GM18505 (cell line): ENCODE results near the gene CARD9.

ENCODE experiments used
- ATAC-seq: cut with Tn5 transposase; IDR thresholded peaks from one replicate; pipeline ENCODE4 v1.9.1; 2021; ENCODE audit not compliant: unreplicated experiment
- POLR2A ChIP-seq: IDR thresholded peaks from 4 replicates; pipeline ENCODE4 v1.6.1; 2011; ENCODE audit warnings: borderline replicate concordance; ENCODE audit not compliant: insufficient read depth, insufficient read length; ENCODE audit errors: extremely low read depth

Gene CARD9

DNA sequence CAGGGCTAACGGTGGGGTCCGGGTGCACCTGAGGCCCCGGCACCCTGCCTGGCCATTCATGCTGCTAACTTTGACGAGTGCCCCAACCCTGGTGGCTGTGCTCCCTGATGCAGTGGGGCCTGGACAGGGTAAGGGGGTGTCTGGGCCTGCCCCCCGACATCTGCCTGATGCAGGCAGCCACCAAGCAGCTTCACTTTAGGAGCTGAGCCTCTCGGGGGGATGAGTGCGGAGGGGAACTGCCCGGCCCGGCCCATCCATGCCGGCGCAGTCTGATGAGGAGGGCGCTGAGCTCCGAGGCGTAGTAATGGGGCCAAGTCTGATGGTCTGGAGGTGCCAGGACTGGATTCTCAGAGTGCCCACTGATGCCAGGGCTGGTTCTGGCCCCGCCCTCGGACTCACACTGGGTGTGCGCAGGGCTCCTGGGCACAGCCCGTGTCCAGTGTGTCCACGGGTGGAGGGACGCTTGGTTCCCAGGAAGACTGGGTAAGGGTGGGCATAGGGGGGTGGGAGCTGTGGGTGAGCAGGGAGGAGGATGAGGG, 26.5 kb downstream of the CARD9 start:
- no peak for ATAC-seq
- no peak for TF ChIP-seq POLR2A

- no peak for ATAC-seq
- TF ChIP-seq POLR2A: no peak
Observed at GRCh38 chr9:136346157-136346481, 27.4 kb downstream of the CARD9 start.

DNA sequence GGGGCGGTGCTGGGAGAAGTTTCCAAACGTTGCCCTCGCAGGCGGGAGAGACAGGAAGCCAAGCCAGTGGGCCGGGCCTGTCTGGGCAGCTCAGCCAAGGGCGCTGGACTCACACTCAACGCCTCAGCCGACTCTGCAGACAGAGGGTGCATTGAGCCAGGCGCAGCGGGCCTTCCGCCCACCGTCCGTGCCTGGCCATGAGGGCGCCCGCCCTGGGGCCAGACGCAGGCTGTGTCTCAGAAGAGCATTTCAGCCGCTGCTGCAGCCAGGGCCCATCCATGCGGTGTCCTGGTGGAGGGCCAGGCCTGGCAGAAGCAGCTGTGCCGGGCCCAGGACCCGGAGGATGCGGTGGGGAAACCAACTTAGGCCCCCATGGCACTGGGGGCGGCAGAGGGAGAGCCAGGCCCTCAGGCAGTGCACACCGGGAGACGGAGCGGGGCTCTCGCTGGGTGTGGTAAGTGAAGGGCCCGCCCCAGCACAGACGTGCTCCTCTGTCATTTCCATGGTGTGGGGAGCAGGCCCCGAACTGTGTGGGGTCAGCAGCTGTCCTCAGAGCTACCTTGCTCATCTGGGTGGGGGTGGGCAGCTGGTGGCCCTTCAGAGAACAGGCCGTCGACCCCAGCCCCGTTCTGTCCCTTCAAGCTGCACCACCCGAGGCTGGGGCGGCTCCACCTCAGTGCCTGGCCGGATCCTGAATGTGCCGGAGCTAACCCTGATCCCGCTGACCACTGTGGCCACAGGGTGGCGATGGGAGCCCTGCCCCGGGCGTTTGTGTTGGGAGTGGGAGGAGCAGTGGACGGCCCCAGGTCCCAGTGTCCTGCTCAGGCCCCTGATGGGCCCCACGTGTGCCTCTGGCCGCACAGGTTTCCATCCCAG, 27.9 kb downstream of the CARD9 start:
- no peak for TF ChIP-seq POLR2A
- ATAC-seq: no peak

GRCh38 chr9:136344544-136345280, 28.8 kb downstream of the CARD9 start:
- ATAC-seq: no peak
- no peak for TF ChIP-seq POLR2A

DNA sequence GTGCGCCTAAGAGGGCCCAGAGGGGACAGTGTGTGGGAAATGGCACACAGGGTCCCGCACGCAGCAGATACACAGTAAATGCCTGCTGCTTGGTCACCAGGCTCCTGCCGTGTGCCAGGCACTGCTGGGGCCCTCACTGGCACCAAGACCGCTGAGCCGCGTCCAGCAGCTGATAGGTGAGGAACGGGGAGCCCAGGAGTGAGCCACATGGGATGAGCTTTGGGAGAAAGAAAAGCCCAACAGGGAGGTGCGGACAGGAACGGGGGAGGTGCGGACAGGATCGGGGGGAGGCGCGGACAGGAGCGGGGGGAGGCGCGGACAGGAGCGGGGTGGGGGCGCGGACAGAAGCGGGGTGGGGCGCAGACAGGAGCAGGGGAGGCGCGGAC, 29.6 kb downstream of the CARD9 start:
- ATAC-seq: no peak
- no peak for TF ChIP-seq POLR2A

- no peak for TF ChIP-seq POLR2A
- no peak for ATAC-seq
Observed at GRCh38 chr9:136343121-136343883, 30.2 kb downstream of the CARD9 start.

DNA sequence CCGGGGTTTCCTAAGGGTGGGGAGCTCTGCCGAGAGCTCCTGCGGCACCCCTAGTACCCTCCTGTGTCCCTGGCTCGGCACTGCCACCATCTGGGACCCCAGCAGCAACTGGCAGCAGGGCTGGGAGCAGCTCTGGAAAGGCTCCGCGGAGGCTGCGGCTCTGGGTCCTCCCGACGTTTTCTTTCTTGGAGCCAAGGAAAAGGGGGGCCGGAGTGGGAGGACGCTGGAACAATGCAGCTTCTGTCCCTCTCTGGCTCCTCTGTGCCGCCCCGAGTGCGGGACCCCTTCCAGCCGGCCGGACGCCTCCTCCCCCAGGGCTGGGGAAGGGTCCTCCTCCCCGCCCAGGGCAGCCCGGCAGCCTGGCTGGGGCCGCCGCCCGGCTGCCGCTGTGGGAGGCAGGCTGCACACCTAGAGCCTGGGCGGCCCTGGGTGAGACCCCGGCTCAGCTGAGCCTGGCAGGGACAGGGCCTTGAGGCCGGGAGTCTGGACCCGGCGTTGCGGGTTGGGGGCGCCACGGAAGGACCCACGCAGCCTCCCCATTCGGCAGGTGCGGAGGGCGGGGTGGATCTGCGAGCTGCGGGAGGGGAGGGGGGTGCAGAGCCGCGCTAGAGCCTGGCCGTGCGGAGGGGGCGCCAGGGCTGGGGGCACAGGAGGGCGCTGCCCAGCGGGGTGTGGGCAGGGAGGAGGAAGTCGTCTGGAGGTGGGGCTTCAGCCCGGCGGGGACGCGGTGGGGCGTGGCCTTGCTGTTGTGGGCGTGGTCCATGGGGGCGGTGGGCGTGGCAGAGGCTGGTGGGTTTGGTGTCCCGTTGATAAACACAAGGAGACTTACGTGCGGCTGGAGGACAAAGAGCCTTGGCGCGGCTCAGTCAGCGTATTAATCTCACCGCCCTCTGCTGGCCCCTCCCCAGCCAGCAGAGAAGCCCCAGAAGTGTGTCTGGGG, 31.0 kb downstream of the CARD9 start:
- no peak for TF ChIP-seq POLR2A
- ATAC-seq: no peak

DNA sequence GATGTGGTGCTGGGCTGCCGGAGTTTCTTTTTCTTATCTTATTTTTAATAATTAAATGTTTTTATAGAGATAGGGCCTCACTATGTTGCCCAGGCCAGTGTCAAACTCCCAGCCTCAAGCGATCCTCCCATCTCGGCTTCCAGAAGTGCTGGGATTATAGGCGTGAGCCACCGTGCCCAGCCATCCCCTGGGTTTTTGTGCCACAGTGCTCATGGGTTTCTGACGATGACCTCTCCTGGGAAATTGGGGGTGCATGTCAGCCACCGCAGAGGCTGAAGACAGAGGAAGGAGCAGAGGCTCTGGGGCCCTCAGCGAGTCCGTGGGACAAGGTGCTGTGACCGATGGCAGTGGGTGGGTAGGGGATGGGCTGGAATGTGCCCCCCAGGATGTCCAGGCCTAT, 31.7 kb downstream of the CARD9 start:
- no peak for TF ChIP-seq POLR2A
- ATAC-seq: no peak

DNA sequence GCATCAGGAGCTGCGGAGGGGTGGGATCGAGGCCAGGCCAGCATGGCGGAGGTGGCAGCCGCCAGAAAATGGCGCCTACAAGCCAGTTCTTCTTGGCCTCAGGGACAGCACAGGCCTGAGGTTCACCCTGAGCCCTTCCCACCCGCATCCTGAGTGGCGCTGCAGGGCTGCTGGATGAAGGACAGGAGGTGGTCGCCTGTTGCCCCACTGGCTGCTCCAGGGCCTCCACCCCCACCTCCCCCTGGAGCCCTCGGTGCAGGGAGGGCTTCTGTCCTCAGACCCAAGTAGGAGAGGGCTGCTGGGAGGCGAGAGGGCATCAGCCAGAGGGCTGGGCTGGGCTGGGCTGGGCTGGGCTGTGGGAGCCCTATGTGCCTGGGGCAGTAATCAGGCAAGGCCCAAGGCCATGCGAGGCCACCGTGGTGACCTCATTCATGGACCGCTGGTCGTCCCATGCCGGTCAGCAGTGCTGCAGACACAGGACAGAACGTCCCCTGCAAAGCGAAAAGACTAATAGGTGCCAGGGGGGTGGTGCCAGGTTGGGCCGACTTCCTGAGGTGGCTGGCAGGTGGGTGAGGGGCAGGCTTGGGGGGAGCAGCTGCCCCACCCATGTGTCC, 32.3 kb downstream of the CARD9 start:
- no peak for ATAC-seq
- no peak for TF ChIP-seq POLR2A

DNA sequence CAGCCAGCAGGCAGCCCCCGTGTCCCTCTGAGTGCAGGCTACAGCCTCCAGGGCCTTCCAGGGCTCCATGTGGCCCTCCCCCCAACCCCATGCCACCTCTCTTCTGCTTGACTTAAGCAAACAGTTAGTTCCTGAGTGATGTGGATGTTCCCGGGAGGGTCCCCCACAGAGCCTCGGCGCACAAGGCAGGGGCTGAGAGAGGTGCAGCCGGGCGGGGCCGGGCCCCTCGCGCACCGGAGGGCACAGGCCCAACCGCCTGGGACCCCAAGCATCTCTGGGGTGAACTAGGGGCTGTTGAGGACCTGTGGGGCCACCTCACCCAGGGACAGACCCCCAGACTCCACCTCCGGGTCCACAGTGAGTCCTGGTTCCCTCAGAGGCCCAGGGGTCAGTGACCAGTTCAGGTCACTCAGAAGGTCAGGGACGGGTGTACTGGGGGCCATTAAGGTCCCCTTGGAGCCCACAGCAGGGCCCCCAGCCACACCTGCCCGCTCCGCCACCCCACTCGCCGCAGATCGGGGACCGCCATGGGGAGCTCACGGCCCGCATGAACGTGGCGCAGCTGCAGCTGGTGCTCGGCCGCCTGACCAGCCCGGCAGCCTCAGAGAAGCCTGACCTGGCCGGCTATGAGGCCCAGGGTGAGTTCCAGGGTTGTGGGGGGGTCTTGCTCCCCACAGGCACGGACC, 33.0 kb downstream of the CARD9 start:
- no peak for TF ChIP-seq POLR2A
- no peak for ATAC-seq

DNA sequence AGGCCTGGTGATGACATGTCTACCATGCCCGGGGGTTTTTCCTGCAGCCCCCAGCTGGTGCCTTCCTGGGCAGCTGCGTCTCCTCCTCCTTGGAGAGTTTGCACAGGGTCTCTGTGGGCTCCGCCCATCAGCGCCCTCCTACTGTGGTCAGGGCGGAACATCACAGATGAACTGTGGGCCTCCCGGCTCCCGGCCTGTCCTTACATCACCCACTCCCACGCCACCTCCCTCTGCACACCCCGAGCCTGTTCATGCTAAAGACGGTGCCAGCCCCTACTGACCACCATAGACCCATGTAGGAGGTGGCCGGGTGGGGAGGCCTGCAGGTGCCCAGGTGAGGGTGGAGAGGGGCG, 33.5 kb downstream of the CARD9 start:
- TF ChIP-seq POLR2A: no peak
- no peak for ATAC-seq
